Left lobe of liver (tissue), 2 donors: ENCODE data around the gene GTF3C2. TPM values are rescaled to one million over a fixed set of nuclear protein-coding genes. Genes with fewer than 3 reads are reported as not detected.
"Not testable (repeated sequence)": the region's sequence is repeated elsewhere in the genome, so short reads cannot be mapped to it uniquely, and the experiment has no call there.

Experiments used
- ATAC-seq: fragments of 200-7000 bp; cut with Tn5 transposase; one replicate; pipeline ENCODE4 v1.9.1; 2020; ENCODE audit warnings: mild to moderate bottlenecking, moderate library complexity
- DNase-seq: peaks from one replicate; pipeline ENCODE4 v3.0.0-alpha.2; 2020; ENCODE audit warnings: low spot score
- total RNA-seq: library from RNA; stranded (reverse); gene quantifications from one replicate; pipeline ENCODE4 v1.2.1, GENCODE V29; 2021
- donor health status: DM: no; HTN: no; CAD: no; lungs with moderate emphysema.
- donor health status: DM: no; HTN: yes; CAD: no.

The GTF3C2 gene
- total RNA-seq, 1 donor from 2014 or later, result 19.2 TPM

GRCh38 chr2:27303093-27304025 is 53.2 kb downstream of the GTF3C2 start:
- ATAC-seq, result peak; percentile 90
- DNase-seq, result peak; percentile 58

GRCh38 chr2:27300606-27301005 is 56.0 kb downstream of the GTF3C2 start:
- not testable (repeated sequence) for ATAC-seq, DNase-seq

DNA sequence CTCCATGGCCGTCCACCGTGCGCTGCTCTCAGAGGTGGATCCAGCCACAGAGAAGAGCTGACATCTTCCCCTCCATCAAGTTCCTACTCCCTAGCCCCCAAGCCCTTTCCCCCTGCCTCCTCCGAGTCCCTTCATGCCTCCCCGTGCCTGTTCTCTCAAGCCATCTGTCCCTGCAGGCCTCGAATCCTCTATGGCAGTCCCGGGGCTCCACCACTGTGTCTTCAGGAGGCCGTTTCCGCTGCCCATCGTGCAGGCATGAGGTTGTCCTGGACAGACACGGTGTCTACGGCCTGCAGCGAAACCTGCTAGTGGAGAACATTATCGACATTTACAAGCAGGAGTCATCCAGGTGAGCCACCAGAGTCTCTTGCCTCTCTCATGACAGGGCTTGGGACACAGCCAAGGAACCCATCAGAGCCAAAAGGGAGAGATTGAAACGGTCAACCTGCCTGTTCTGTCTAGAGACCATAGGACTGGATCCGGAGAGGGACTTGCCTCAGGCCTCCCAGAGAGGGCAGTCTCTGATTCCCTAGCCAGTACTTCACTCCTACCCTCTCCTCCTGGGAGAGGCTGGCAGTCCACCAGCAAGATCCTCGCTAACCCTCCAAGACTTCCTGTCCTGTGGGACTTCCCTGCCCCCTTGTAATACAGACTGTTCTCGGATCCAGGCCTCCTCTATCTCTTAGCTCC is 58.0 kb downstream of the GTF3C2 start:
- ATAC-seq (no peak), DNase-seq (no peak)

GRCh38 chr2:27297195-27297594 is 59.4 kb downstream of the GTF3C2 start:
- ATAC-seq, result no peak

DNA sequence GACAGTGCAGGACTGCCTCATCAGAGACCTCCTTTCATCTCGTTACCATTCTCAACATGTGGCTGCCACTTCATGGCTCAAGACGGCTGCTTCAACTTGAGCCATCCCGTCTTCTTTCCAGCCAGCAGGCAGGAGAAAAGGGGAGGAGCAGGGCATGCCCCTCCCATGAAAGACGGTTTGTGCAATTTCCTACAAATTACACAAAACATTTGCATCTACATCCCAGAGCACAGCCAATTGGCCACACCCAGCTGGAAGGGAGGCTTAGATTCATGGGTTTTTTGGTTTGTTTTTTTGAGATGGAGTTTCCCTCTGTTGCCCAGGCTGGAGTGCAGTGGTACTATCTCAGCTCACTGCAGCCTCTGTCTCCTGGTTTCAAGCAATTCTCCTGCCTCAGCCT is 60.1 kb downstream of the GTF3C2 start:
- ATAC-seq, result no peak
- no peak for DNase-seq

More at GRCh38 chr2:27297195-27297594, 59.4 kb downstream of the GTF3C2 start:
- no peak for DNase-seq

GRCh38 chr2:27294928-27295327 is 61.6 kb downstream of the GTF3C2 start:
- ATAC-seq (no peak), DNase-seq (no peak)

DNA sequence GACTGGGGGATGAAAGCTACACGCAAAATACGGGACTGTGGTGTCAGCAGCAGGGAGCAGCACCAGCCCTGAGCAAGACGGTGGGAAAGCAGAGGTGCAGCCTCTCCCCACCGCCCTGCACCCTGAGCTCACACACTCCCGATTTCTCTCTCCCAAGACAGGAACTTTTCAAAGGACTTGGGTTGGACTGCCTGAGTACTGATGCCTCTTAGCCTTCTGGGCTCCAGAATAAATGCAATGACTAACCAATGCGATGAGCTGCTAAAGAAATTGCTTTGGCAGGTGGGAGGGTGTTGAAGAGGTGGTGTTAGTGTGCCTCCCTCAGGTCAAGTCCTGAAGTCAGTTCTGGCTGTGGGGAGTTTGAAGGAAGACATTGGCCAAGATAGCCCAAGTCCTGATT is 64.7 kb downstream of the GTF3C2 start:
- DNase-seq, result no peak
- ATAC-seq, result no peak

GRCh38 chr2:27290549-27290948 is 66.0 kb downstream of the GTF3C2 start:
- DNase-seq, result no peak
- ATAC-seq, result no peak

GRCh38 chr2:27288610-27289009 is 68.0 kb downstream of the GTF3C2 start:
- no peak for ATAC-seq
- DNase-seq, result no peak

- DNase-seq (no peak), ATAC-seq (no peak)
Measured at GRCh38 chr2:27285481-27285880, 71.1 kb downstream of the GTF3C2 start.

- DNase-seq (no peak), ATAC-seq (no peak)
Measured at GRCh38 chr2:27284996-27285395, 71.6 kb downstream of the GTF3C2 start.

DNA sequence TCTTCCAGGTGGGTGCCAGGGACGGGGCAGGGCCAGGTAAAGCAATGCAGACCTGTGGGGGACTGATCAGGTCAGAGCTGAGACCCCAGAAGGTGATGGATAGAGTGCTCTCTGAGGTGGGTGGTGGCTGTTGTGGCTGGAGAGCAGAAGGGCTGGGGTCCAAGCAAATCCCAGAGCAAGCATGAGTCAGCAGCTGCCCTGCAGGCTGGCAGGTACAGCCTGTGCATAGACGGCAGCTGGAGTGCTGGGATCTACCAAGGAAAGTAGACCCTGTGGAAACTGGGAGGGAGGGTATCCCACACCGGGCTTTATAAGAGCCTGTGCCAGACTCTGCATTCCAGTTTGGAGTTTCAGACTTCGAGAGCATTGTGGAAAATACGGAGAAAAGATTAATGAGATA is 73.7 kb downstream of the GTF3C2 start:
- DNase-seq (no peak), ATAC-seq (no peak)

DNA sequence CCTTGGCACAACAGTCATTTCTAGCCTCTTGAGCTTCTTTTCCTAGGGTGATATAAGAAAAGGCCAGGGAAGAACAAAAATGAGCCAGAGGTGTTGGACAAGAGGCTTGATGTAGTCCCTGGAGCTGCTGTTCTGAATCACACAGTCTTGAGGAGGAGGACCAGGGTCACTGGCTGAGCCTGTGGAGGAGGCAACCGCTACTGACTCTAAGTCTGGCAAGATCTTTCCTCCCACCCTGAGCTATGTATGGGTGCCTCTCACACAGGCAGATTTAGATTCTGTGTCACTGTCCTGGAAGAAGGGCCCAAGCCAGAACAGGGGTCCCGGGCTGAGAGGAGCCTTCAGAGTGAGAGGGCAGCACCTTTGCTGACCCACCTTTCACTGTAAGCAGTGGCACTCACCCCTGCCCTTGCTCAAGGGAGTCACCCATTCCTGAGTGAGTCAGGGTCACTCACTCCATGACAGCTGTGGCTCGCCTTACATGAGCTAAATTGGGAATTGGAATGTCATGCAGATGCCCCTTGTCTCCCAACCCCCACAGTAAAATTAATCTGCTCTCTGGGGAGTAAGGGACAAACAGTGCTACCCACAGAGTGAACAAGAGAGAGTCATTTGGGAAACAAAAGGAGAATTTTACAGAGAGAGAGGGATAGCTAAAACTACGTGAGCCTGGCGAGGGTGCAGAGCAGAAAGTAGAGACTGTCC is 74.6 kb downstream of the GTF3C2 start, which contains the start of gene TRIM54:
Gene TRIM54 (plus strand): TSS at position 575 of the 705 bp plus-strand sequence. CDS start 303 bp downstream, outside the sequence.
- ATAC-seq (no peak), DNase-seq (no peak)

GRCh38 chr2:27281442-27281841 is 75.1 kb downstream of the GTF3C2 start:
- ATAC-seq (no peak), DNase-seq (no peak)

- ATAC-seq (no peak), DNase-seq (no peak)
Measured at GRCh38 chr2:27280826-27281225, 75.7 kb downstream of the GTF3C2 start.

DNA sequence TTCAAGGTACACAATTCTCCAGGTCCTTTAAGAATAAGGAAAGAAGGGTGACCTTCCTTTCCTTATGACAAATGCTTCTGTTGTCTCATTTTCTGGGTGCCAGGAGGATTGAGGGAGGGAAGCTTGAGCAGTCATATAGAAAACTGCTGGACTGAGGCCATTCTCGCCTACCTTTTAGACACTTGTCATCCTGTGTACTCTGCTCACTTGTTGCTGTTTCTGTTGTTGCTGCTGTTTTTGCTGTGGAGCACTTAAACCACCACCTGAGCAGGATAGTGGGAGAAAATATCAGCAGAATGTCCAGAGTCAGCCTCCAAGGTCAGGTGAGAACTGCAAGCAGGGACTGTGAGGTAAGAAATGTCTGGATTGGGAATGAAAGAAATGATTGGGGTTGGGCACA is 78.6 kb downstream of the GTF3C2 start:
- DNase-seq (no peak), ATAC-seq (no peak)

Other genes starting within 250 kb of the GTF3C2 start
- gene CGREF1, start 237.6 kb downstream of the GTF3C2 start, total RNA-seq, result 5.5 TPM
- gene ABHD1, start 232.9 kb downstream of the GTF3C2 start, total RNA-seq, result 3.6 TPM
- 43.9 TPM for gene PREB, start 222.1 kb downstream of the GTF3C2 start, total RNA-seq
- gene PRR30, start 217.4 kb downstream of the GTF3C2 start, total RNA-seq, result not detected
- 0.10 TPM for gene TCF23, start 207.8 kb downstream of the GTF3C2 start, total RNA-seq
- 31.8 TPM for gene ATRAID, start 144.7 kb downstream of the GTF3C2 start, total RNA-seq
- 72.6 TPM for gene SLC5A6, start 144.5 kb downstream of the GTF3C2 start, total RNA-seq
- 14.9 TPM for gene CAD, start 139.4 kb downstream of the GTF3C2 start, total RNA-seq
- not detected for gene SLC30A3, start 93.7 kb downstream of the GTF3C2 start, total RNA-seq
- not detected for gene DNAJC5G, start 81.3 kb downstream of the GTF3C2 start, total RNA-seq
- gene TRIM54, start 74.3 kb downstream of the GTF3C2 start, total RNA-seq, result not detected
- gene UCN, start 48.3 kb downstream of the GTF3C2 start, total RNA-seq, result 2.2 TPM
- 18.3 TPM for gene MPV17, start 33.7 kb downstream of the GTF3C2 start, total RNA-seq
- 17.4 TPM for gene EIF2B4, start 13.6 kb upstream of the GTF3C2 start, total RNA-seq
- 56.1 TPM for gene SNX17, start 13.9 kb upstream of the GTF3C2 start, total RNA-seq
- 10.5 TPM for gene ZNF513, start 24.0 kb upstream of the GTF3C2 start, total RNA-seq
- 23.3 TPM for gene PPM1G, start 52.8 kb upstream of the GTF3C2 start, total RNA-seq
- 37.2 TPM for gene NRBP1, start 71.9 kb upstream of the GTF3C2 start, total RNA-seq
- gene KRTCAP3, start 85.6 kb upstream of the GTF3C2 start, total RNA-seq, result 7.1 TPM
- gene IFT172, start 133.0 kb upstream of the GTF3C2 start, total RNA-seq, result 7.4 TPM
- gene FNDC4, start 138.4 kb upstream of the GTF3C2 start, total RNA-seq, result 61.2 TPM
- 142 TPM for gene GCKR, start 140.1 kb upstream of the GTF3C2 start, total RNA-seq
- gene ZNF512, start 226.3 kb upstream of the GTF3C2 start, total RNA-seq, result 6.7 TPM